Endothelial cell of umbilical vein (primary cell): ENCODE results near the gene BCAS3. TPM values are rescaled to one million over a fixed set of nuclear protein-coding genes. Genes with fewer than 3 reads are reported as not detected.

Source experiments
- BruUV-seq: library from RNA; stranded (reverse); fragments of 400-500 nt; replicated peaks from 2 replicates; lab custom pipeline; 2021; lab: Mats Ljungman, UMichigan
- CTCF ChIA-PET: fragments of 300-600, 350-600 bp; sonication (Branson Sonifier 250); formaldehyde crosslinking; loops from one replicate; lab custom pipeline; 2021; ENCODE audit warnings: antibody characterized with exemption, inconsistent platforms; lab: Charles Lee
- POLR2A ChIA-PET: fragments of 300-600, 350-600 bp; sonication (Branson Sonifier 250); formaldehyde crosslinking; loops from one replicate; lab custom pipeline; 2021; ENCODE audit warnings: antibody characterized with exemption, inconsistent platforms; lab: Charles Lee
- DNase-seq: peaks from one replicate; pipeline ENCODE4 v3.0.0-alpha.2; 2011; ENCODE audit warnings: low read depth, low spot score
- FAIRE-seq: peaks from 2 replicates; lab custom pipeline; 2011; peaks lifted over from hg19 to GRCh38; lab: Jason Lieb, UNC
- H2AFZ ChIP-seq: 2 replicates; pipeline ENCODE4 v1.6.0; 2012; ENCODE audit warnings: low read depth, low read length, control low read depth, inconsistent platforms
- H3K27ac ChIP-seq: 2 replicates; pipeline ENCODE4 v1.5.1; 2011; ENCODE audit warnings: low read depth, mild to moderate bottlenecking, control low read depth, low read length, moderate library complexity; ENCODE audit not compliant: insufficient read depth
- H3K27me3 ChIP-seq, 2 experiments: 2 replicates each; pipeline versions ENCODE4 v1.6.0 to v1.6.1; 2011; ENCODE audit warnings: low read length in 2 of 2, mixed read lengths in 1 of 2; ENCODE audit not compliant: control insufficient read depth in 2 of 2, insufficient read depth in 2 of 2
- H3K36me3 ChIP-seq, 2 experiments: 2 replicates in 1 of 2; 3 replicates in 1 of 2; pipeline ENCODE4 v1.5.1; 2011; ENCODE audit warnings: low read length in 2 of 2, mild to moderate bottlenecking in 1 of 2, moderate library complexity in 1 of 2; ENCODE audit not compliant: control insufficient read depth in 2 of 2, insufficient read depth in 2 of 2; ENCODE audit errors: extremely low read depth in 1 of 2
- H3K4me1 ChIP-seq: 3 replicates; pipeline ENCODE4 v1.5.1; 2011; ENCODE audit warnings: mild to moderate bottlenecking, low read length; ENCODE audit not compliant: control insufficient read depth, insufficient read depth; ENCODE audit errors: extremely low read depth
- H3K4me2 ChIP-seq: 2 replicates; pipeline ENCODE4 v1.6.1; 2011; ENCODE audit warnings: low read length, control low read depth, mixed read lengths; ENCODE audit not compliant: insufficient read depth
- H3K4me3 ChIP-seq, 3 experiments: fragments of 200-600 bp in 1 of 3; sonication (generic), shearing (Covaris generic) in 1 of 3; replicated peaks in 1 of 3; 2 replicates each; pipeline ENCODE4 v1.5.1; 2011 to 2016; ENCODE audit warnings: control low read depth in 3 of 3, low read length in 3 of 3, mild to moderate bottlenecking in 2 of 3, inconsistent platforms in 1 of 3, low read depth in 1 of 3, moderate library complexity in 1 of 3; ENCODE audit not compliant: insufficient read depth in 1 of 3
- H3K79me2 ChIP-seq: 2 replicates; pipeline ENCODE4 v1.6.0; 2012; ENCODE audit warnings: low read length, inconsistent platforms; ENCODE audit not compliant: control insufficient read depth, insufficient read depth
- H3K9ac ChIP-seq: replicated peaks from 2 replicates; pipeline ENCODE3; 2011; ENCODE audit warnings: low read length, control low read depth; ENCODE audit not compliant: insufficient read depth; ENCODE audit errors: extremely low read depth
- H3K9me1 ChIP-seq: replicated peaks from 3 replicates; pipeline ENCODE4 v1.6.0; 2011; ENCODE audit warnings: mild to moderate bottlenecking, low read length; ENCODE audit not compliant: control insufficient read depth, insufficient read depth; ENCODE audit errors: extremely low read depth
- H3K9me3 ChIP-seq: replicated peaks from 2 replicates; pipeline ENCODE4 v1.5.1; 2012; ENCODE audit warnings: low read length, inconsistent platforms; ENCODE audit not compliant: control insufficient read depth, insufficient read depth
- H4K20me1 ChIP-seq: replicated peaks from 2 replicates; pipeline ENCODE3; 2011; ENCODE audit warnings: mild to moderate bottlenecking, low read length; ENCODE audit not compliant: control insufficient read depth, insufficient read depth; ENCODE audit errors: extremely low read depth
- EZH2 ChIP-seq: IDR thresholded peaks from 2 replicates; pipeline ENCODE4 v1.6.1; 2012; ENCODE audit warnings: borderline replicate concordance, low read depth, mild to moderate bottlenecking, moderate library complexity, low read length, inconsistent platforms; ENCODE audit not compliant: severe bottlenecking
- FOS ChIP-seq: IDR thresholded peaks from 2 replicates; pipeline ENCODE4 v1.6.1; 2011; ENCODE audit warnings: mild to moderate bottlenecking, low read length, moderate library complexity, borderline replicate concordance; ENCODE audit not compliant: insufficient read depth
- GATA2 ChIP-seq: IDR thresholded peaks from 2 replicates; pipeline ENCODE4 v1.7.0; 2011; ENCODE audit warnings: low read depth, mild to moderate bottlenecking, moderate library complexity, mixed read lengths, low read length; ENCODE audit not compliant: insufficient read length, insufficient read depth
- JUN ChIP-seq: IDR thresholded peaks from 2 replicates; pipeline ENCODE4 v1.6.1; 2011; ENCODE audit warnings: borderline replicate concordance, low read depth; ENCODE audit not compliant: insufficient read length, insufficient read depth
- MYC ChIP-seq: IDR thresholded peaks from one replicate; pipeline ENCODE4 v1.6.1; 2011; ENCODE audit warnings: mild to moderate bottlenecking, low read depth, low read length
- POLR2A ChIP-seq: IDR thresholded peaks from 2 replicates; pipeline ENCODE4 v1.6.1; 2012; ENCODE audit warnings: low read depth, mild to moderate bottlenecking, control low read depth, low read length
- POLR2AphosphoS5 ChIP-seq: IDR thresholded peaks from 2 replicates; pipeline ENCODE4 v1.6.1; 2012; ENCODE audit warnings: low read depth, mild to moderate bottlenecking, control low read depth, low read length, moderate library complexity; ENCODE audit not compliant: insufficient read depth
- dilution Hi-C: fragments of 300-500 bp; cut with MboI; formaldehyde crosslinking; loops from one replicate; pipeline ENCODE4 v1.15.0; 2019; ENCODE audit warnings: low sequenced_read_pairs; ENCODE audit not compliant: extremely low pct_ligation_motif_present
- intact Hi-C: fragments of 100-400 bp; cut with micrococcal nuclease; formaldehyde crosslinking; loops from one replicate; pipeline ENCODE4 v1.10.0; 2022
- polyA plus RNA-seq, 4 experiments: library from polyadenylated mRNA; depleted of rRNA in 3 of 4; stranded (reverse) in 3 of 4; unstranded in 1 of 4; fragments of >200 nt; gene quantifications; 2 replicates each; pipeline versions ENCODE4 v1.2.1 to v1.2.3, GENCODE V29; 2011 to 2012; ENCODE audit warnings: missing spikeins in 1 of 4
- total RNA-seq: library from RNA; stranded (reverse); gene quantifications from 2 replicates; pipeline ENCODE4 v1.2.3, GENCODE V29; 2021
- TF ChIP-seq, protein P1 (sequence below), 2 donors: IDR thresholded peaks; 1 replicate in 1 of 2; 2 replicates in 1 of 2; pipeline ENCODE4 v1.5.1; 2011; ENCODE audit warnings: low read length in 2 of 2, mild to moderate bottlenecking in 2 of 2, moderate library complexity in 2 of 2, control low read depth in 1 of 2, inconsistent platforms in 1 of 2, low read depth in 1 of 2; ENCODE audit not compliant: insufficient read depth in 1 of 2; ENCODE audit errors: extremely low read depth in 1 of 2
- TF ChIP-seq, protein P2 (sequence below): IDR thresholded peaks from 2 replicates; pipeline ENCODE4 v1.6.1; 2011; ENCODE audit not compliant: insufficient read depth, insufficient read length

BCAS3 gene
- total and polyA plus RNA-seq, 2 donors (not counting 3 experiments of a cell fraction or from before 2014, with no cell fraction given) = 8.2 to 16.0 TPM

DNA sequence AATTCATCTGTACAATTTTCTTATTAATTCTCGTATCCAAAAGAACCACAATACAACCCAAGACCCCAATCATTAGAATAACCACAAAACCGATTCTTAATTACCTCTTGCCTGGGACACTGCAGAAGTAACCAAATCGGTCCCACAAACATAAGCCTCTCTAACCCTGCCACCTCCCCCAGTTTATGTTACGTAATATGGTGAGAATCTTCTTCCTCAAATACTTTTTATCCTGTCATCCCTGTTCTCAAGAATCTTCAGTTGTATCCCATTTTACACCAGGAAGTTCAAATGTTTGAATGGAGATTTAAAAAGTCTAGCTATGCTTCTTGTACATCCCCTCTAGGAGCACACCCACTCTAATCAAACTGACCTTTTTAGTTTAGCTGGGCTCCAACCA lies 452.7 kb downstream of the BCAS3 start:
- POLR2A ChIA-PET = no interaction called here
- intact Hi-C loops = no loop called here
- no peak overlapping the region for H3K4me2 ChIP-seq

More for the DNA sequence above, 452.7 kb downstream of the BCAS3 start:
- H3K9me1 ChIP-seq = no peaks in the 10 kb centered on the region
- H3K4me3 ChIP-seq = no peak overlapping the region
- peaks cover 0 to 3% of the 10 kb centered on the region in 2 experiments for H3K27me3 ChIP-seq
- no TSS peak for BruUV-seq
- H4K20me1 ChIP-seq = no peaks in the 10 kb centered on the region
- CTCF ChIA-PET = interaction anchor here (1.1 kb wide), 1 partner anchor 130 kb away, joined by 3 read pairs; no protein-coding TSS in a partner anchor
- TF ChIP-seq POLR2A (no peak), EZH2 (no peak), JUN (no peak), MYC (no peak), POLR2AphosphoS5 (no peak), GATA2 (no peak), FOS (no peak)
- TF ChIP-seq, protein P1, sequence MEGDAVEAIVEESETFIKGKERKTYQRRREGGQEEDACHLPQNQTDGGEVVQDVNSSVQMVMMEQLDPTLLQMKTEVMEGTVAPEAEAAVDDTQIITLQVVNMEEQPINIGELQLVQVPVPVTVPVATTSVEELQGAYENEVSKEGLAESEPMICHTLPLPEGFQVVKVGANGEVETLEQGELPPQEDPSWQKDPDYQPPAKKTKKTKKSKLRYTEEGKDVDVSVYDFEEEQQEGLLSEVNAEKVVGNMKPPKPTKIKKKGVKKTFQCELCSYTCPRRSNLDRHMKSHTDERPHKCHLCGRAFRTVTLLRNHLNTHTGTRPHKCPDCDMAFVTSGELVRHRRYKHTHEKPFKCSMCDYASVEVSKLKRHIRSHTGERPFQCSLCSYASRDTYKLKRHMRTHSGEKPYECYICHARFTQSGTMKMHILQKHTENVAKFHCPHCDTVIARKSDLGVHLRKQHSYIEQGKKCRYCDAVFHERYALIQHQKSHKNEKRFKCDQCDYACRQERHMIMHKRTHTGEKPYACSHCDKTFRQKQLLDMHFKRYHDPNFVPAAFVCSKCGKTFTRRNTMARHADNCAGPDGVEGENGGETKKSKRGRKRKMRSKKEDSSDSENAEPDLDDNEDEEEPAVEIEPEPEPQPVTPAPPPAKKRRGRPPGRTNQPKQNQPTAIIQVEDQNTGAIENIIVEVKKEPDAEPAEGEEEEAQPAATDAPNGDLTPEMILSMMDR (IDR thresholded peaks at IDR 0.05; ENCODE audit: extremely low read depth in 1 of 2, insufficient read depth in 1 of 2, low read depth in 1 of 2, low read length in 2 of 2) = no peak
- TF ChIP-seq, protein P2, sequence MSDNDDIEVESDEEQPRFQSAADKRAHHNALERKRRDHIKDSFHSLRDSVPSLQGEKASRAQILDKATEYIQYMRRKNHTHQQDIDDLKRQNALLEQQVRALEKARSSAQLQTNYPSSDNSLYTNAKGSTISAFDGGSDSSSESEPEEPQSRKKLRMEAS = no peak
- no peaks in the 10 kb centered on the region for H3K36me3 ChIP-seq
- FAIRE-seq (no peak), DNase-seq (no peak)
- no peak overlapping the region for H3K9ac ChIP-seq
- no peaks in the 10 kb centered on the region for H3K9me3 ChIP-seq
- no peak overlapping the region for H3K27ac ChIP-seq
- no peak overlapping the region for H2AFZ ChIP-seq
- no peaks in the 10 kb centered on the region for H3K79me2 ChIP-seq
- dilution Hi-C loops = no loop called here
- no peaks in the 10 kb centered on the region for H3K4me1 ChIP-seq
